Activated naive CD4-positive, alpha-beta T cell treated with anti-CD3 and anti-CD28 coated beads, Interleukin-2, amount 50 U/mL, for 24 hours (primary cell): ENCODE measurements around the gene ZHX3.
A peak's percentile ranks its signal among the peaks of the same experiment; 100 is the strongest.

Experiments
- H3K27ac Mint-ChIP-seq: one replicate; pipeline ENCODE4 v1.8.0; 2021; ENCODE audit warnings: mild to moderate bottlenecking, mixed read lengths
- H3K27me3 Mint-ChIP-seq: one replicate; pipeline ENCODE4 v1.8.0; 2021; ENCODE audit warnings: mixed read lengths
- H3K36me3 Mint-ChIP-seq: one replicate; pipeline ENCODE4 v1.8.0; 2021; ENCODE audit warnings: mixed read lengths
- H3K4me1 Mint-ChIP-seq: one replicate; pipeline ENCODE4 v1.8.0; 2021; ENCODE audit warnings: mixed read lengths
- H3K4me3 Mint-ChIP-seq: one replicate; pipeline ENCODE4 v1.8.0; 2021; ENCODE audit warnings: mild to moderate bottlenecking, mixed read lengths
- H3K9me3 Mint-ChIP-seq: one replicate; pipeline ENCODE4 v1.8.0; 2021; ENCODE audit warnings: mixed read lengths

ZHX3 gene

GRCh38 chr20:41198443-41198842, 119.1 kb downstream of the ZHX3 start:
- Mint-ChIP-seq H3K9me3 (peaks cover 11% of the 10 kb centered on the region), H3K27ac (no peak overlapping the region), H3K4me3 (no peak overlapping the region), H3K4me1 (peaks cover 4% of the 10 kb centered on the region), H3K36me3 (peaks cover 30% of the 10 kb centered on the region), H3K27me3 (no peaks in the 10 kb centered on the region)

GRCh38 chr20:41196653-41197225, 120.8 kb downstream of the ZHX3 start:
- peaks cover 11% of the 10 kb centered on the region for H3K9me3 Mint-ChIP-seq
- no peak overlapping the region for H3K4me3 Mint-ChIP-seq
- peaks cover 4% of the 10 kb centered on the region for H3K4me1 Mint-ChIP-seq
- H3K27ac Mint-ChIP-seq, result no peak overlapping the region
- H3K36me3 Mint-ChIP-seq, result peaks cover 28% of the 10 kb centered on the region
- no peaks in the 10 kb centered on the region for H3K27me3 Mint-ChIP-seq

GRCh38 chr20:41192575-41192974, 125.0 kb downstream of the ZHX3 start:
- Mint-ChIP-seq H3K27me3 (no peaks in the 10 kb centered on the region), H3K4me1 (peaks cover 4% of the 10 kb centered on the region), H3K4me3 (no peak overlapping the region), H3K27ac (no peak overlapping the region), H3K36me3 (peaks cover 20% of the 10 kb centered on the region), H3K9me3 (no peaks in the 10 kb centered on the region)

GRCh38 chr20:41191562-41192500, 125.7 kb downstream of the ZHX3 start:
- no peak overlapping the region for H3K4me3 Mint-ChIP-seq
- H3K36me3 Mint-ChIP-seq, result peaks cover 20% of the 10 kb centered on the region
- no peak overlapping the region for H3K27ac Mint-ChIP-seq
- no peaks in the 10 kb centered on the region for H3K27me3 Mint-ChIP-seq
- H3K4me1 Mint-ChIP-seq, result peaks cover 4% of the 10 kb centered on the region
- no peaks in the 10 kb centered on the region for H3K9me3 Mint-ChIP-seq

DNA sequence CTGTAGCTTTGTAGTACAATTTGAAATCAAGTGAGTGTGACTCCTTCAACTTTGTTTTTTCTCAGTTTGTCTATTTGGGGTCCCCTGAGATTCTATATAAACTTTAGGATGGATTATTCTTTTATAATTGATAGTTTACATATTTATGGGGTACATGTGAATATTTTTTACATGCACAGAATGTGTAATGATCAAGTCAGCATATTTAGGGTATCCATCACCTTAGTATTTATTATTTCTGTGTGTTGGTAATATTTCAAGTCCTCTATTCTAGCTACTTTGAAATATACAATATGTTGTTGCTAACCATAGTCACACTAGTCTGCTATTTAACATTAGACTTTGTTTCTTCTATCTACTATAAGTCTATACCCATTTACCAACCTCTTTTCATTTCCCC, 129.9 kb downstream of the ZHX3 start:
- Mint-ChIP-seq H3K4me1 (peaks cover under 1% of the 10 kb centered on the region), H3K4me3 (no peak overlapping the region), H3K9me3 (no peaks in the 10 kb centered on the region), H3K27me3 (no peaks in the 10 kb centered on the region), H3K27ac (no peak overlapping the region), H3K36me3 (peaks cover 12% of the 10 kb centered on the region)

- Mint-ChIP-seq H3K4me3 (no peak overlapping the region), H3K27ac (peak overlapping the region; percentile 59), H3K4me1 (peaks cover 11% of the 10 kb centered on the region), H3K9me3 (no peaks in the 10 kb centered on the region), H3K27me3 (no peaks in the 10 kb centered on the region), H3K36me3 (peaks cover 3% of the 10 kb centered on the region)
Observed at GRCh38 chr20:41185013-41185757, 132.3 kb downstream of the ZHX3 start.

DNA sequence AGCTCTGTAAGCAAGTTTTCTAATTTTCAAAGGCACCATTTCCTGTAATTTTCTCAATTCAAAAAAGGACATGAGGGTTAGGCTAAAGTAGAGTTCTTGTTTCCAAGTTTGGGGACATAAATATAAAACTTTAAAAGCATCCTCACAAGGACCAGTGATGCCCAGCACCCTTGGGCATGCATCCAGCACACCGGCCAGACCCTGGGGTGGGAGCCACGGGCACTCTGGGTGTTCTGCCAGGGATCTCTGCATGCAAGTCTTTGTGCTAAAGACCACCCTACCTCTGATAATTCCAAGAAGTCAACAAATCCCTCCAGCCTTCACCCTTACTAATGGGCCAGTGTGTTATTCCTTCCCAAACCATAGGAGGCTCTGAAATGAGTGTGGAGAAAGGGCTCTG, 133.7 kb downstream of the ZHX3 start:
- Mint-ChIP-seq H3K27me3 (no peaks in the 10 kb centered on the region), H3K27ac (no peak overlapping the region), H3K4me3 (no peak overlapping the region), H3K36me3 (no peaks in the 10 kb centered on the region), H3K4me1 (peaks cover 11% of the 10 kb centered on the region), H3K9me3 (no peaks in the 10 kb centered on the region)

DNA sequence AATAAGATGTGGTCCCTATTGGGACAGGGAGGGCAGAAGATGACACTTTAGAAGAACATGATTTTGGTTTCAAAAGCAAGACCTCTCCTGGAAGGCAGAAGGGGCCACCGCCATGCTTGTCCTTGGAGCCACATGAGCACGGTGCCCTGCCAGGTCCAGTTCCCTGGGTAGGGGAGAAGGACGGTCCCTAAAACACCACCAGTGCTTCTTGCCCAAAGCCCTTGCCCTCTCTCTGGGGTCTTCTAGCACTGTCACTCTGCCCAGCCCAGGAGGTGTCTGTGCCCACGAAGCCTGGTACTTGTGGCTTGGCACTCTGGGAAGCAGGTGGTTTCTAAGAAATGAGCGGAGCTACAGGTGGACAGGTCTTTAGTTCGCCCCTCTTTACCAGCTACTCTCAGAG, 134.1 kb downstream of the ZHX3 start:
- no peaks in the 10 kb centered on the region for H3K36me3 Mint-ChIP-seq

DNA sequence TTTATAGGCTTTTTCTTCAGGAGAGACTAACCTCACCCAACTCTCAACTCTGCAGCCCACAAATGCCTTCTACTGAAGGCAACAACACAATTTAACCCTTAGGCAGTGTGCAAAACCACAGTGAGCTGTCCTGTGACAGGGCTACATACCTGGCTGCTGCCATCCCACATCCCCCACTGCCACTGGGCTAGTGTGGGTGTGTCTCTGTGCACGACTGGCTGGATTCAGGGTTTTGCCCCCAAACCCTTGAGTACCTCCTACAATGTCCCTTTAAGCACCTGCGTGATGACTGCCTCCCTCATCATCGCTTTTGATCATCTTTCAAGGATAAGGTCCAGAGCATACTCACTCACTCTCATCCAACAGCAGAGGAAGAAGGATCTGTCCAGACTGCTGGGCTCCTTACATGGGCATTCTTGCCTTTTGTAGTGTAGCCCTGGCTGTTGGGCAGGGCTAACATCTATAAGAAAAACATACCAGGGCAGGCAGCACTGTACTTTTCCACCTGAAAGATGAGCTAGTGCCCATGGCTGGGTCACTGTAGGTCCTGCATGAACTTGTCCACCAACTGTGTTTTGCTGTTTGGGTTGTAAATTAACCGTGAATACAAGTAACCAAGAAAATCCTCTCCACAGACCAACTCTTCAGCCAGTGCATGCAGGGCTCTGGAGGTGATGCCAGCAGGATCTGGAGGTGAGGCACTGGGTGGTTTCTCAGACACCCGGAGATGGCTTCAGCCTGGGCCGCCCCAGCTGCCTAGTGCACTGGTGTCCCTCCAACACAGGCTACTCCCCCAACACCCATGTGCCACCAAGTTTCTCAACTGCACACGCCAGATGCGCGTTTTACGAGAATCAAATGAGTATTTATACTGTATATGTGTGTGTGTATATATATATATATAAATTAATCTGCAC, 135.0 kb downstream of the ZHX3 start:
- Mint-ChIP-seq H3K27me3 (no peaks in the 10 kb centered on the region), H3K9me3 (no peaks in the 10 kb centered on the region), H3K4me3 (no peak overlapping the region), H3K36me3 (no peaks in the 10 kb centered on the region), H3K4me1 (peaks cover 11% of the 10 kb centered on the region), H3K27ac (peak overlapping the region; percentile 80)

More for the DNA sequence above, 134.1 kb downstream of the ZHX3 start:
- H3K9me3 Mint-ChIP-seq, result no peaks in the 10 kb centered on the region
- peaks cover 11% of the 10 kb centered on the region for H3K4me1 Mint-ChIP-seq
- no peaks in the 10 kb centered on the region for H3K27me3 Mint-ChIP-seq
- H3K27ac Mint-ChIP-seq, result no peak overlapping the region
- no peak overlapping the region for H3K4me3 Mint-ChIP-seq

DNA sequence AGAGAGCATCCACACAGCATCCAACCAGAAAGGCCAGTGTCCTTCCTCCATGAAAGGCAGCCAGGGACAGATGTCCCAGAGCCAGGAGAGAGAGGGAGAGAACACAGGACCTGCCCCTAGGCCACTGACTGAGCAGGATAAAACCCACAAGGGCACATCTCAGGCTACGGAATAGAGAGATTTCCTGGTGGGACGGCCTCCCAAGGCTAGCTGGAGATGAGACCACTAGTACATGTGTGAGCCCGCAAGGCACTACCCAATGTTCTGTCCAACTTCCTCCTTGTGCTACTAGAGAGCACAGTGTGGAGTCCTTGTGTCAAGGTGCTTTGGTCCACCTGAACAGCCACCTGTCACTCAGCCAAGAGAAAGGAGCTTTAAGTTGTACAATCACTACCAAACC, 136.0 kb downstream of the ZHX3 start:
- Mint-ChIP-seq H3K4me1 (peaks cover 12% of the 10 kb centered on the region), H3K9me3 (no peaks in the 10 kb centered on the region), H3K4me3 (no peak overlapping the region), H3K36me3 (peaks cover under 1% of the 10 kb centered on the region), H3K27me3 (no peaks in the 10 kb centered on the region), H3K27ac (peak overlapping the region; percentile 80)

GRCh38 chr20:41180599-41181333, 136.8 kb downstream of the ZHX3 start:
- peaks cover 2% of the 10 kb centered on the region for H3K36me3 Mint-ChIP-seq

DNA sequence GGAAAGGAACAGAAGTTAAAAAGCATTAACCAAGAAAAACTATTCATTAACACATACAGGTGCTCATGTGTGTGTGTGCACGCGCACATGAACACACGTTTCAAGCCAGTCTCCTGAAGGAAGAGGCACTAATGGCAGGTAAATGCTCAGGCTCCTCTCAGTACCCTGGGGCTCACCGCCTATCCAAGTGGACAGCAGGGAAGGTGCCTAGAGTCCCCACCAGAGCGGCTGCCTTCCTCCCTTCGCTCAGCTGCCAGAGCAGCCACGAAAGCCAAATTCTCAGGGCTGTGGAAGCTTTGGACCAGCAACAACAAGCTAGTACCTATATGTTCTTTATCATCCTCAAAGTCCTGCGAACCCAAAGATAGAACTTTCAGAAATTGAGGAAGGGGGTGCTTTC, 137.6 kb downstream of the ZHX3 start:
- H3K4me1 Mint-ChIP-seq, result peaks cover 18% of the 10 kb centered on the region
- H3K27ac Mint-ChIP-seq, result peak overlapping the region; percentile 65
- H3K36me3 Mint-ChIP-seq, result peaks cover 2% of the 10 kb centered on the region
- no peaks in the 10 kb centered on the region for H3K9me3 Mint-ChIP-seq
- no peaks in the 10 kb centered on the region for H3K27me3 Mint-ChIP-seq
- no peak overlapping the region for H3K4me3 Mint-ChIP-seq

More at GRCh38 chr20:41180599-41181333, 136.8 kb downstream of the ZHX3 start:
- Mint-ChIP-seq H3K27ac (peak overlapping the region; percentile 65), H3K27me3 (no peaks in the 10 kb centered on the region), H3K9me3 (no peaks in the 10 kb centered on the region), H3K4me1 (peaks cover 17% of the 10 kb centered on the region), H3K4me3 (no peak overlapping the region)

GRCh38 chr20:41178904-41179432, 138.6 kb downstream of the ZHX3 start:
- peaks cover 6% of the 10 kb centered on the region for H3K36me3 Mint-ChIP-seq
- peaks cover 23% of the 10 kb centered on the region for H3K4me1 Mint-ChIP-seq
- peak overlapping the region; percentile 80 for H3K27ac Mint-ChIP-seq
- no peaks in the 10 kb centered on the region for H3K9me3 Mint-ChIP-seq
- no peak overlapping the region for H3K4me3 Mint-ChIP-seq
- no peaks in the 10 kb centered on the region for H3K27me3 Mint-ChIP-seq

DNA sequence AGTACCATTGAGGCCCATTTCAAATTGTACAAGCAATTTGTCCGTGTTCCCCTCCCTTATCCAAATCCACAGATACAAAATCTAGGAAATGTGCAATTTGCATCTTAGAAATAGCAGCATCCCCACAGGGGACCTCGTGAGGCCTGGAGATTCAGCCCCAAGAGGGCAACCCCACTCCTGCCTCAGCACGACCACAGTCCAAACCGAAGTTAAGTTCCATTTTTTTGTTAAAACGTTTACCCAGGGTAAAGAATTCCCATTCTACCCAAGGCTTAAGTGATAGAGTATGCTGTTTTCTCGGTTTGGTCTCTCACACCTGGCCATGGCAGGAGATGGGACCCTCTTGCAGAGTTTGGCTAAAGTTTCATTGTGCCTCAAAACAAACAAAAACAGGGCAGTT, 139.0 kb downstream of the ZHX3 start:
- Mint-ChIP-seq H3K27me3 (no peaks in the 10 kb centered on the region), H3K9me3 (no peaks in the 10 kb centered on the region), H3K27ac (peak overlapping the region; percentile 80), H3K4me3 (no peak overlapping the region), H3K36me3 (peaks cover 6% of the 10 kb centered on the region), H3K4me1 (peaks cover 23% of the 10 kb centered on the region)
